GM19328 (cell line): ENCODE data around the gene DOCK2.

Experiments used
- ATAC-seq: cut with Tn5 transposase; IDR thresholded peaks from one replicate; pipeline ENCODE4 v1.9.1; 2021; ENCODE audit warnings: mild to moderate bottlenecking, moderate library complexity; ENCODE audit not compliant: unreplicated experiment

The DOCK2 gene

GRCh38 chr5:170107674-170108073 is 470.6 kb downstream of the DOCK2 start:
- ATAC-seq: no peak

GRCh38 chr5:170108266-170108785 is 471.3 kb downstream of the DOCK2 start:
- ATAC-seq: no peak

GRCh38 chr5:170109059-170110031 is 472.3 kb downstream of the DOCK2 start:
- ATAC-seq: no peak

GRCh38 chr5:170110403-170111087 is 473.5 kb downstream of the DOCK2 start:
- no peak for ATAC-seq

- ATAC-seq: no peak
Measured at GRCh38 chr5:170111088-170111785, 474.2 kb downstream of the DOCK2 start.

GRCh38 chr5:170112876-170113521 is 475.9 kb downstream of the DOCK2 start:
- ATAC-seq: no peak

GRCh38 chr5:170113522-170113900 is 476.4 kb downstream of the DOCK2 start:
- ATAC-seq: no peak

- no peak for ATAC-seq
Measured at GRCh38 chr5:170114271-170114670, 477.2 kb downstream of the DOCK2 start.

- no peak for ATAC-seq
Measured at GRCh38 chr5:170115925-170116324, 478.9 kb downstream of the DOCK2 start.

- no peak for ATAC-seq
Measured at GRCh38 chr5:170117736-170118135, 480.7 kb downstream of the DOCK2 start.

- no peak for ATAC-seq
Measured at GRCh38 chr5:170120576-170120975, 483.5 kb downstream of the DOCK2 start.

GRCh38 chr5:170121321-170121720 is 484.2 kb downstream of the DOCK2 start:
- ATAC-seq: no peak

- no peak for ATAC-seq
Measured at GRCh38 chr5:170126061-170126460, 489.0 kb downstream of the DOCK2 start.

- ATAC-seq: no peak
Measured at GRCh38 chr5:170126626-170127025, 489.6 kb downstream of the DOCK2 start.

- ATAC-seq: no peak
Measured at GRCh38 chr5:170131235-170131634, 494.2 kb downstream of the DOCK2 start.

GRCh38 chr5:170132269-170132975 is 495.3 kb downstream of the DOCK2 start:
- no peak for ATAC-seq
